ENCODE data around the gene FSHB.

Gene FSHB

GRCh38 chr11:30270671-30271070 is 39.9 kb downstream of the FSHB start:
- no peak for DNase-seq

- DNase-seq: no peak
These were observed 46.4 kb downstream of the FSHB start for GRCh38 chr11:30277176-30277575.

- no peak for DNase-seq
These were observed 49.0 kb downstream of the FSHB start for GRCh38 chr11:30279796-30280195.

DNA sequence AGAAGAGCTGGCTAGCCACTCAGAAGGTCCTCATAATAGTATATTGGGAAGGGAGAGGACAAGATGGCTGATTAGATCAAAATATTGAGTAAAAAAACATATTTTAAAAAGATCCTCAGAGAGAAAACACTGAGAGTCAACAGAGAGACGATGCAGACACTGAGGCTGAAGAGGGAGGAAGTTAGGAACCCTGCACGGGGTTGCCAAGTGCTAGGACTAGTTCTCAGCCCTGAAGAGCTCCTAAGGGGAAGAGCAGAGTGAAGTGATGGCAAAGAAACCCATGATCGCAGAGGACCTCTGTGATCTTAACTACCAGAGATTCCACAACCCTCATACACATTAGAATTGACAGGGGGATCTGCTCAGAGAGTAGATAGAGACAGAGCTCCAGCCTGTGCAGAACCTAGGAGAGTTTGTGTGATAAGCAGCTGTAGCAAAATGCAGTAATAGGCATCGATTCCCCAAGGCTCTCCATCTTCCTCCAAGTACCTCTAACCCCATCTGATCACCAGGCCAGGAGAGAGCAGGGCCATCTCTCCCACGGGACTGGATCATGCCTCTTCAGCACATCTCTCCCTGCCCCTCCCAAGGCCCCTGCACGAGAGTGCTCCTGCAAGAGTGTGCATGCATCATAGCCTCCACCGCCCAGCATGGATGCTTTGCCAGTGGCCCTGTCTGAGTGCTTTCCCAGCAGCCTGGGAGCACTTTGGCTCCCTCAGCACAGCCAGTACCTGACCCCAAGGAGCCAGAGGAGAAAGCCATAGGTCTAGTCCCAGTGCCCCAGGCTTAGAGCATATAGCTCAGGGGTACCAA is 50.9 kb downstream of the FSHB start:
- DNase-seq: no peak

- no peak for DNase-seq
These were observed 51.4 kb downstream of the FSHB start for GRCh38 chr11:30282289-30282631.
